ENCODE measurements around the gene SDK1. TPM values are rescaled to one million over a fixed set of nuclear protein-coding genes. Genes with fewer than 3 reads are reported as not detected.

SDK1 gene
- total and polyA plus RNA-seq, 2 donors (not counting 3 experiments of a cell fraction or from before 2014, with no cell fraction given): 1.6 to 3.9 TPM

GRCh38 chr7:3897430-3898372 is 596.6 kb downstream of the SDK1 start:
- ChIA-PET CTCF (interaction anchor here (1.0 kb wide), 1 partner anchor 17 kb away, joined by 3 read pairs; no protein-coding TSS in a partner anchor), POLR2A (no interaction called here)
- FAIRE-seq (peak; percentile 46), DNase-seq (ENCODE audit: low read depth, low spot score) (peak; percentile 55)
- dilution Hi-C loops (cut with MboI; ENCODE audit: extremely low pct_ligation_motif_present, low sequenced_read_pairs): no loop called here
- Histone ChIP-seq H4K20me1 (replicated peaks; ENCODE audit: control insufficient read depth, extremely low read depth, insufficient read depth, low read length) (no peaks in the 10 kb centered on the region), H3K36me3 (ENCODE audit: control insufficient read depth in 2 of 2, extremely low read depth in 1 of 2, insufficient read depth in 2 of 2, low read length in 2 of 2) (no peaks in the 10 kb centered on the region), H3K4me1 (ENCODE audit: control insufficient read depth, extremely low read depth, insufficient read depth, low read length) (no peaks in the 10 kb centered on the region), H3K4me2 (ENCODE audit: insufficient read depth, low read length) (no peak overlapping the region), H3K27ac (ENCODE audit: insufficient read depth, low read depth, low read length) (no peak overlapping the region), H3K9me3 (replicated peaks; ENCODE audit: control insufficient read depth, insufficient read depth, low read length) (no peaks in the 10 kb centered on the region), H3K4me3 (replicated peaks in 1 of 3; ENCODE audit: insufficient read depth in 1 of 3, low read depth in 1 of 3, low read length in 3 of 3) (no peak overlapping the region), H3K9me1 (replicated peaks; ENCODE audit: control insufficient read depth, extremely low read depth, insufficient read depth, low read length) (no peaks in the 10 kb centered on the region), H3K79me2 (ENCODE audit: control insufficient read depth, insufficient read depth, low read length) (no peaks in the 10 kb centered on the region), H3K9ac (replicated peaks; ENCODE audit: extremely low read depth, insufficient read depth, low read length) (no peak overlapping the region), H3K27me3 (ENCODE audit: control insufficient read depth in 2 of 2, insufficient read depth in 2 of 2, low read length in 2 of 2) (no peaks in the 10 kb centered on the region), H2AFZ (ENCODE audit: low read depth, low read length) (no peak overlapping the region)
- intact Hi-C loops (cut with micrococcal nuclease): loop anchor here (1.0 to 5.0 kb wide), 4 partner anchors 415 to 1010 kb away; no protein-coding TSS in a partner anchor
- no TSS peak for BruUV-seq (replicated peaks)
- TF ChIP-seq JUN (IDR thresholded peaks at IDR 0.05; ENCODE audit: borderline replicate concordance, insufficient read depth, insufficient read length, low read depth): no peak
- TF ChIP-seq CTCF (IDR thresholded peaks at IDR 0.05; ENCODE audit: extremely low read depth in 1 of 2, insufficient read depth in 1 of 2, low read depth in 1 of 2, low read length in 2 of 2): peak; percentile 49 to 69

GRCh38 chr7:3899559-3899991 is 598.5 kb downstream of the SDK1 start:
- no peak for DNase-seq (ENCODE audit: low read depth, low spot score)
- dilution Hi-C loops (cut with MboI; ENCODE audit: extremely low pct_ligation_motif_present, low sequenced_read_pairs) (no loop called here), intact Hi-C loops (cut with micrococcal nuclease) (loop anchor here (5.0 kb wide), 1 partner anchor 462 kb away; no protein-coding TSS in a partner anchor)
- Histone ChIP-seq H3K27ac (ENCODE audit: insufficient read depth, low read depth, low read length) (no peak overlapping the region), H4K20me1 (replicated peaks; ENCODE audit: control insufficient read depth, extremely low read depth, insufficient read depth, low read length) (no peaks in the 10 kb centered on the region), H3K36me3 (ENCODE audit: control insufficient read depth in 2 of 2, extremely low read depth in 1 of 2, insufficient read depth in 2 of 2, low read length in 2 of 2) (no peaks in the 10 kb centered on the region), H3K4me1 (ENCODE audit: control insufficient read depth, extremely low read depth, insufficient read depth, low read length) (no peaks in the 10 kb centered on the region), H3K9ac (replicated peaks; ENCODE audit: extremely low read depth, insufficient read depth, low read length) (no peak overlapping the region), H3K27me3 (ENCODE audit: control insufficient read depth in 2 of 2, insufficient read depth in 2 of 2, low read length in 2 of 2) (no peaks in the 10 kb centered on the region), H3K4me3 (replicated peaks in 1 of 3; ENCODE audit: insufficient read depth in 1 of 3, low read depth in 1 of 3, low read length in 3 of 3) (no peak overlapping the region), H3K9me1 (replicated peaks; ENCODE audit: control insufficient read depth, extremely low read depth, insufficient read depth, low read length) (no peaks in the 10 kb centered on the region), H3K4me2 (ENCODE audit: insufficient read depth, low read length) (no peak overlapping the region), H3K9me3 (replicated peaks; ENCODE audit: control insufficient read depth, insufficient read depth, low read length) (no peaks in the 10 kb centered on the region), H3K79me2 (ENCODE audit: control insufficient read depth, insufficient read depth, low read length) (no peaks in the 10 kb centered on the region), H2AFZ (ENCODE audit: low read depth, low read length) (no peak overlapping the region)
- CTCF ChIA-PET: no interaction called here
- BruUV-seq (replicated peaks): no TSS peak
- POLR2A ChIA-PET: no interaction called here
- TF ChIP-seq POLR2AphosphoS5 (IDR thresholded peaks at IDR 0.05; ENCODE audit: insufficient read depth, low read depth, low read length): no peak
- TF ChIP-seq JUN (IDR thresholded peaks at IDR 0.05; ENCODE audit: borderline replicate concordance, insufficient read depth, insufficient read length, low read depth): no peak
- TF ChIP-seq EZH2 (IDR thresholded peaks at IDR 0.05; ENCODE audit: borderline replicate concordance, low read depth, low read length, severe bottlenecking): no peak
- TF ChIP-seq POLR2A (IDR thresholded peaks at IDR 0.05; ENCODE audit: low read depth, low read length): no peak
- no peak for TF ChIP-seq MYC (IDR thresholded peaks at IDR 0.05; ENCODE audit: low read depth, low read length)
- no peak for TF ChIP-seq GATA2 (IDR thresholded peaks at IDR 0.05; ENCODE audit: insufficient read depth, insufficient read length, low read depth, low read length)
- no peak for TF ChIP-seq FOS (IDR thresholded peaks at IDR 0.05; ENCODE audit: borderline replicate concordance, insufficient read depth, low read length)
- no peak for TF ChIP-seq MAX (IDR thresholded peaks at IDR 0.05; ENCODE audit: insufficient read depth, insufficient read length)
- FAIRE-seq: no peak

Measured in endothelial cell of umbilical vein (primary cell).